Mesendoderm (in vitro differentiated cells): ENCODE results near the gene ERV3-1.

Source experiments
- DNase-seq: peaks from one replicate; pipeline ENCODE4 v3.0.0; 2013
- H2AK5ac ChIP-seq: 2 replicates; pipeline ENCODE4 v1.6.1; 2013; ENCODE audit warnings: low read length, inconsistent platforms
- H2BK120ac ChIP-seq: 2 replicates; pipeline ENCODE4 v1.6.1; 2013; ENCODE audit warnings: low read depth, mild to moderate bottlenecking, low read length, moderate library complexity, mixed read lengths
- H2BK15ac ChIP-seq: replicated peaks from 2 replicates; pipeline ENCODE4 v1.6.1; 2013; ENCODE audit warnings: low read depth, mild to moderate bottlenecking, moderate library complexity
- H2BK5ac ChIP-seq: 2 replicates; pipeline ENCODE4 v1.6.1; 2013; ENCODE audit warnings: low read length, inconsistent platforms
- H3K18ac ChIP-seq: 2 replicates; pipeline ENCODE4 v1.6.1; 2013; ENCODE audit warnings: mild to moderate bottlenecking, low read length, mixed read lengths
- H3K23ac ChIP-seq: one replicate; pipeline ENCODE4 v1.6.1; 2013; ENCODE audit warnings: low read length
- H3K27ac ChIP-seq: 2 replicates; pipeline ENCODE4 v1.5.1; 2013; ENCODE audit warnings: low read depth, mild to moderate bottlenecking, inconsistent platforms, low read length, moderate library complexity
- H3K27me3 ChIP-seq: 2 replicates; pipeline ENCODE4 v1.6.1; 2013; ENCODE audit warnings: low read length, control low read depth, mild to moderate bottlenecking, inconsistent platforms; ENCODE audit not compliant: insufficient read depth, poor library complexity
- H3K36me3 ChIP-seq: 2 replicates; pipeline ENCODE4 v1.6.1; 2013; ENCODE audit warnings: low read length, inconsistent platforms; ENCODE audit not compliant: control insufficient read depth, insufficient read depth
- H3K4ac ChIP-seq: one replicate; pipeline ENCODE4 v1.6.1; 2013; ENCODE audit warnings: low read depth, mild to moderate bottlenecking, low read length, moderate library complexity
- H3K4me1 ChIP-seq: 2 replicates; pipeline ENCODE4 v1.6.1; 2013; ENCODE audit warnings: low read depth, low read length, inconsistent platforms; ENCODE audit not compliant: control insufficient read depth
- H3K4me2 ChIP-seq: 2 replicates; pipeline ENCODE4 v1.6.1; 2013; ENCODE audit warnings: low read length
- H3K4me3 ChIP-seq: 2 replicates; pipeline ENCODE4 v1.5.1; 2013; ENCODE audit warnings: mild to moderate bottlenecking, low read length
- H3K56ac ChIP-seq: one replicate; pipeline ENCODE4 v1.6.1; 2013; ENCODE audit warnings: low read length
- H3K79me1 ChIP-seq: 2 replicates; pipeline ENCODE4 v1.6.1; 2013; ENCODE audit warnings: low read length, inconsistent platforms
- H3K79me2 ChIP-seq: 2 replicates; pipeline ENCODE4 v1.6.1; 2013; ENCODE audit warnings: mild to moderate bottlenecking, low read length; ENCODE audit not compliant: control insufficient read depth, insufficient read depth
- H3K9ac ChIP-seq: 2 replicates; pipeline ENCODE4 v1.6.1; 2013; ENCODE audit warnings: low read length, inconsistent platforms
- H4K5ac ChIP-seq: one replicate; pipeline ENCODE4 v1.6.1; 2013; ENCODE audit warnings: low read length
- H4K8ac ChIP-seq: one replicate; pipeline ENCODE4 v1.6.1; 2013; ENCODE audit warnings: low read depth, mild to moderate bottlenecking, control low read depth, low read length, moderate library complexity
- WGBS: extraction: QIAGEN DNeasy Blood & Tissue Kit; methylation state at CpG from one replicate; pipeline ENCODE4 v1.1.7; 2013; ENCODE audit warnings: low lambda C conversion rate, missing lambda C conversion rate; ENCODE audit not compliant: insufficient coverage; ENCODE audit errors: extremely low coverage; 5-methylcytosine and 5-hydroxymethylcytosine counted together

Gene ERV3-1

DNA sequence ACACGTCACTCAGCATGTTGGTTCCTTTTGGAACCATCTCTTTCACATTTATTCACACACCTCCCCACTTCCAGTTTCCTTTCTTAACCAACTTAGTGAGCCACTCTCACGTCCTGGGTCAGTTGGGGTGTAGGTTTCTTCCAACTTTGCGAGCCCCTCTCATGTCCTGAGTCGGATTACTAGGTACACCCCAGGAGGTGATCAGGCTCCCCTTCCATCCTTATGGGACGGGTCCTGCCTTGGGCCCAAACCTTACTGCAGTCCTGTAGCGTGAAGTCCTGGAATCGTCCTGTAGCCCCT is 7.7 kb downstream of the ERV3-1 start:
- H3K4me3 ChIP-seq: no peak overlapping the region
- no peak overlapping the region for H3K9ac ChIP-seq
- no peak for DNase-seq
- no peaks in the 10 kb centered on the region for H3K27me3 ChIP-seq
- H2BK120ac ChIP-seq: no peak overlapping the region
- H2BK15ac ChIP-seq: no peak overlapping the region
- no peak overlapping the region for H2BK5ac ChIP-seq
- H2AK5ac ChIP-seq: no peak overlapping the region
- WGBS: no CpG with 5 or more reads among the region's 7 CpGs
- H3K4me1 ChIP-seq: no peaks in the 10 kb centered on the region
- no peak overlapping the region for H3K18ac ChIP-seq
- no peaks in the 10 kb centered on the region for H3K79me2 ChIP-seq
- no peak overlapping the region for H4K8ac ChIP-seq
- no peak overlapping the region for H3K27ac ChIP-seq
- H3K4ac ChIP-seq: no peak overlapping the region
- peaks cover 5% of the 10 kb centered on the region for H3K79me1 ChIP-seq
- no peak overlapping the region for H3K4me2 ChIP-seq
- H3K36me3 ChIP-seq: peaks cover 1% of the 10 kb centered on the region
- H3K56ac ChIP-seq: no peak overlapping the region
- no peak overlapping the region for H4K5ac ChIP-seq
- no peak overlapping the region for H3K23ac ChIP-seq

DNA sequence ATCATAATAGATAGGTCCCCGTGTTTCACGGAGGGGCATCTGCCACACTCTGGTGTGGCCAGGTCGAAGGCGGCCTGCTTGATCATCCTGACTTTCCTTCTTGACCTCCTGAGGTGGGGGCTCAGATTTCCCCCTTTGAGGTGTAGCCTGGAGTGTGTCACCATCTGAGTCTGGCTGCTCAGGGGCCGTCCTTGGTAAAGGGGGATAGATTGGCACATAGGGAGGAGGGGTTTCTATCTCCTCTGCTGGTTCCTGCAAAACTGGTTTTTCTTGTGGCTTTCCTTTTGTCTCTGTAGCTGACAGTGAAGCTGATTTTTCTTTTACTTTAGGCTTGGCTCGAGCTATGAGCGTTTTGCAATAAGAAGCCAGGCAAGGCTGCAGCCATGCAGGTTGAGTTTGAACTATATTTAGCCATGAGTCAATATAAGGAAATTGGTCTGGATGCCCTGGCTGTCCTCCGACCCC is 8.5 kb downstream of the ERV3-1 start:
- no peak overlapping the region for H2BK120ac ChIP-seq
- H2BK5ac ChIP-seq: no peak overlapping the region
- no peak overlapping the region for H2BK15ac ChIP-seq
- no peak overlapping the region for H4K5ac ChIP-seq
- no peak overlapping the region for H3K4ac ChIP-seq
- H2AK5ac ChIP-seq: no peak overlapping the region
- H3K4me2 ChIP-seq: no peak overlapping the region
- peaks cover 1% of the 10 kb centered on the region for H3K36me3 ChIP-seq
- no peak overlapping the region for H3K18ac ChIP-seq
- H3K4me1 ChIP-seq: no peaks in the 10 kb centered on the region
- H3K27ac ChIP-seq: no peak overlapping the region
- DNase-seq: peak; percentile 29
- WGBS: no CpG with 5 or more reads among the region's 8 CpGs
- no peak overlapping the region for H3K56ac ChIP-seq
- no peak overlapping the region for H3K9ac ChIP-seq
- peaks cover 4% of the 10 kb centered on the region for H3K79me1 ChIP-seq
- H3K79me2 ChIP-seq: no peaks in the 10 kb centered on the region
- H3K27me3 ChIP-seq: no peaks in the 10 kb centered on the region
- H4K8ac ChIP-seq: no peak overlapping the region
- H3K23ac ChIP-seq: no peak overlapping the region
- no peak overlapping the region for H3K4me3 ChIP-seq

DNA sequence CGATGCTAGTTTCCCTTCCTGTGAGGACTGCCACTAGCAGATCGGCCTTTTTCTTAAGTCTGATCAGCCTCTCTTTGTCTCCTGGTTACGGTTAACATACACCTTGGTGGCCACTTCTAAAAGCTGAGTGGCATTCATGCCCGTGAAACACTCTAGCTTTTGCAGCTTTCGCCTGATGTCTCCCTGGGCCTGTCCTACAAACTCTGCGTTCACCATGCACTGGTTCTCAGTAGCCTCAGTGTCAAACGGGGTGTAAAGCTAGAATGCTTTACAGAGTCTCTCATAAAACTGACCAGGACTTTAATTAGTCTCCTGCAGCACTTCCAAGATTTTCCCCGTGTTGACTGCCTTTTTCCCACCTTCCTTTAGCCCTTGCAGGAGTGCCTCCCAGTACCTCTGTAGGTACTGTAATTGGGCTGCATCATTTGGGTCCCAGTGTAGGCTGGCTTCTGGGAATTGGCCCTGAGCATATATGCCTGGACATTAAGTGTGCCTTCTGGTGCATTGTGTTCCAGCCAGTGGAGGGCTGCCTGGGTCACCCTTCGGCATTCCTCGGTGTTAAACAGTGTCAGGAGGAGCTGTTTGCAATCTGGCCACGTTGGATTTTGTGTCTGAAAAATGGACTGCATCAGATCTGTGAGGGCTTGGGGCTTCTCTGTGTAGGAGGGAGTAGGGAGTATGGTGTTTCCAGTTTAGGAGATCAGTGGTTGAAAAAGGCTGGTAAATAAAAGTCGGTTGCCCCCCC is 9.2 kb downstream of the ERV3-1 start:
- no peak overlapping the region for H4K5ac ChIP-seq
- H3K4me1 ChIP-seq: no peaks in the 10 kb centered on the region
- H2BK5ac ChIP-seq: no peak overlapping the region
- no peak overlapping the region for H3K4me3 ChIP-seq
- no peak overlapping the region for H3K9ac ChIP-seq
- no peak overlapping the region for H3K18ac ChIP-seq
- H3K27me3 ChIP-seq: no peaks in the 10 kb centered on the region
- no peak for DNase-seq
- no peak overlapping the region for H2BK120ac ChIP-seq
- no peak overlapping the region for H3K4me2 ChIP-seq
- no peak overlapping the region for H2BK15ac ChIP-seq
- H3K56ac ChIP-seq: no peak overlapping the region
- no peak overlapping the region for H2AK5ac ChIP-seq
- no peak overlapping the region for H3K4ac ChIP-seq
- H3K79me2 ChIP-seq: no peaks in the 10 kb centered on the region
- H3K23ac ChIP-seq: no peak overlapping the region
- peaks cover 3% of the 10 kb centered on the region for H3K79me1 ChIP-seq
- H4K8ac ChIP-seq: no peak overlapping the region
- WGBS: no CpG with 5 or more reads among the region's 12 CpGs
- peaks cover 5% of the 10 kb centered on the region for H3K36me3 ChIP-seq
- H3K27ac ChIP-seq: no peak overlapping the region

DNA sequence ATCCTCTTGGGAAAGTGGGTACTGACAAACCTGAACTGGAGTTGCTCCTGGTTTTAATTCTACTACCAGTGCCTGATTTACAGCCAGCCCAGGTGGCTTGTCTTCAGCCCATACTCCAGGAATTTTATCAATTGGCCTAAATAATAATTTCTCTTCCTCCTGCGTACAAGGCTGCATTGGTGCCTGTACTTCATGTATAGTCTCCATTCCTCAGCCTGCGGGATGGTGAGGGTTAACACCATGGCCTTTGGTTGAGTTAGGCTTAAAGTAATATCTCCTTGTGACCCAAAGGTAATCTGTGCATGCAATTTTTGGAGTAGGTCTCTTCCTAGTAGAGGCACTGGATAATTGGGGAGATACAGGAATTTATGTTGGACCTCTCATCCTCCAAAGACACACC is 10.2 kb downstream of the ERV3-1 start:
- Histone ChIP-seq H4K8ac (no peak overlapping the region), H3K4me2 (no peak overlapping the region), H2BK120ac (no peak overlapping the region), H3K79me1 (peaks cover under 1% of the 10 kb centered on the region), H3K4me3 (no peak overlapping the region), H3K79me2 (no peaks in the 10 kb centered on the region), H3K18ac (no peak overlapping the region), H2AK5ac (no peak overlapping the region), H3K4me1 (no peaks in the 10 kb centered on the region), H2BK5ac (no peak overlapping the region), H3K9ac (no peak overlapping the region), H3K56ac (no peak overlapping the region), H3K23ac (no peak overlapping the region), H3K27me3 (no peaks in the 10 kb centered on the region), H3K36me3 (peaks cover 6% of the 10 kb centered on the region), H2BK15ac (no peak overlapping the region), H3K4ac (no peak overlapping the region), H3K27ac (no peak overlapping the region), H4K5ac (no peak overlapping the region)
- no CpG with 5 or more reads among the region's 2 CpGs for WGBS
- no peak for DNase-seq

DNA sequence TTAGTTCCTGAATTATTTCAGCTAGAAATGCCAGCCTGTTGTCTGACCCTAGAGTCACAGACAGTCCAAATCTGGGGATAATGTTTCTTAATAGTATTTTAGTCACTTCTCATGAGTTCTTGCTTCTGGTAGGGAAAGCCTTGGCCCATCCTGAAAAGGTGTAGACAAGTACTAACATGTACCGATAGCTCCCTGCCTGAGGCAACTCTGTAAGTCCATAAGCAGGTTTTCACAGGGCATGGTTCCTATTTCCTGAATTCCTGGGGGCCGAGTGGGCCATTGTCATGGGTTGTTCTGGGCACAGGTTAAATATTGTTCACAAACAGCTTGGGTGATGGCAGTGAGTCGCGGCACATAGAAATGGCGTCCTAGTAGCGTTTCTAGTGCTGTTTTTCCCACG is 12.6 kb downstream of the ERV3-1 start:
- H3K9ac ChIP-seq: no peak overlapping the region
- no peak overlapping the region for H3K23ac ChIP-seq
- H3K79me1 ChIP-seq: no peaks in the 10 kb centered on the region
- H3K56ac ChIP-seq: no peak overlapping the region
- no peak overlapping the region for H3K4me2 ChIP-seq
- H3K4ac ChIP-seq: no peak overlapping the region
- WGBS: no CpG with 5 or more reads among the region's 7 CpGs
- H3K4me3 ChIP-seq: no peak overlapping the region
- no peak overlapping the region for H2BK120ac ChIP-seq
- H4K8ac ChIP-seq: no peak overlapping the region
- no peak overlapping the region for H2BK5ac ChIP-seq
- no peak overlapping the region for H2AK5ac ChIP-seq
- no peak overlapping the region for H2BK15ac ChIP-seq
- H3K18ac ChIP-seq: no peak overlapping the region
- no peaks in the 10 kb centered on the region for H3K79me2 ChIP-seq
- no peak overlapping the region for H3K27ac ChIP-seq
- no peak for DNase-seq
- peaks cover 5% of the 10 kb centered on the region for H3K36me3 ChIP-seq
- no peaks in the 10 kb centered on the region for H3K27me3 ChIP-seq
- no peak overlapping the region for H4K5ac ChIP-seq
- H3K4me1 ChIP-seq: no peaks in the 10 kb centered on the region

DNA sequence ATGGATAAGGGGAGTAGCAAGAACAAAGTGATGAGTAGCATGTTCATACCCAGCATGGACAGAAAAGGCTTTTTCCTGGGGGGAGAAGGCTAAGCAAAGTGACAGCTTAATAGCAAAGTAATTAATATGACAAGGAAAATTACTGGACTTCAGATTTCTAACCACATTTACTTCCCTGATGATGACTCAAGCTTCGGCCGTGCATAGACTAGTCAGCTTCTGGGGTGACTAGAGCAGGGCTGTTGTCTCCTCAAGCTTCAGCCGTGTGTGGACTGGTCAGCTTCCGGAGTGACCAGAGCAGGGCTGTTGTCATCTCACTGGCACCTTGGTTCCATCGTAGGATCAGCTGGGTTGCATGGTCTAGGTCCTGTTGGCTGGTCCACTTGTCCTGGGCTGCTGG is 13.5 kb downstream of the ERV3-1 start:
- no peak overlapping the region for H4K5ac ChIP-seq
- no peaks in the 10 kb centered on the region for H3K79me2 ChIP-seq
- H2AK5ac ChIP-seq: no peak overlapping the region
- no peak overlapping the region for H3K18ac ChIP-seq
- no peak overlapping the region for H2BK5ac ChIP-seq
- no peak overlapping the region for H3K4ac ChIP-seq
- no peak overlapping the region for H3K9ac ChIP-seq
- H2BK120ac ChIP-seq: no peak overlapping the region
- no peak overlapping the region for H3K4me2 ChIP-seq
- no peak overlapping the region for H3K27ac ChIP-seq
- H3K79me1 ChIP-seq: no peaks in the 10 kb centered on the region
- DNase-seq: no peak
- no CpG with 5 or more reads among the region's 5 CpGs for WGBS
- H3K23ac ChIP-seq: no peak overlapping the region
- H3K36me3 ChIP-seq: peaks cover 5% of the 10 kb centered on the region
- no peak overlapping the region for H2BK15ac ChIP-seq
- H3K27me3 ChIP-seq: no peaks in the 10 kb centered on the region
- H3K4me3 ChIP-seq: no peak overlapping the region
- no peaks in the 10 kb centered on the region for H3K4me1 ChIP-seq
- H3K56ac ChIP-seq: no peak overlapping the region
- H4K8ac ChIP-seq: no peak overlapping the region
